ENCODE results near the gene RND3.

DNA sequence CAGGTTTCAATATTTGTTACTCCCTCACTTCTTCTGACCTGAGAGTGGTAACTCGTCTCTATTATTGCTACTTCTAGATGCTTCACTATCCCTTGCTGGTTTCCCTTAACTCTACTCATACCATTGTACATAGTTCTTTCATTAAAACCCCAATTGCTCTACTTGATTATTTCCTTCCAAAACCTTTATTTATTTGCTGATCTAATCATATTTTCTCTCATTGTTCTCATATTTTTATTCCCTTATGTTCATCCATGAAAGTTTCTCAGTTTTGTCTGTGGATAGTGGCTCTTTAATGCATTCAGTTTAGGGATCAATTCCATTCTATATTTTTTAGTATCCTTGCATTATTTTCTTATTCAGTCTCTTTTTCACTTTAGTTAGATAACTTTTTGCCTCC lies 42.1 kb downstream of the RND3 start:
- TF ChIP-seq CTCF (IDR thresholded peaks at IDR 0.05; ENCODE audit: insufficient read depth, low read length) (no peak), REST (IDR thresholded peaks at IDR 0.05; ENCODE audit: insufficient replicate concordance, low read depth) (no peak), SPI1 (IDR thresholded peaks at IDR 0.05; ENCODE audit: borderline replicate concordance, low read depth) (no peak), POLR2AphosphoS5 (IDR thresholded peaks at IDR 0.05; ENCODE audit: low read depth) (no peak), GABPA (IDR thresholded peaks at IDR 0.05; ENCODE audit: low read depth) (no peak)
